ENCODE data around the gene SMIM43.
"Not testable (repeated sequence)": the region's sequence is repeated elsewhere in the genome, so short reads cannot be mapped to it uniquely, and the experiment has no call there.

GRCh38 chr4:121729753-121730152, 35.2 kb downstream of the SMIM43 start:
- TF ChIP-seq, protein P1, sequence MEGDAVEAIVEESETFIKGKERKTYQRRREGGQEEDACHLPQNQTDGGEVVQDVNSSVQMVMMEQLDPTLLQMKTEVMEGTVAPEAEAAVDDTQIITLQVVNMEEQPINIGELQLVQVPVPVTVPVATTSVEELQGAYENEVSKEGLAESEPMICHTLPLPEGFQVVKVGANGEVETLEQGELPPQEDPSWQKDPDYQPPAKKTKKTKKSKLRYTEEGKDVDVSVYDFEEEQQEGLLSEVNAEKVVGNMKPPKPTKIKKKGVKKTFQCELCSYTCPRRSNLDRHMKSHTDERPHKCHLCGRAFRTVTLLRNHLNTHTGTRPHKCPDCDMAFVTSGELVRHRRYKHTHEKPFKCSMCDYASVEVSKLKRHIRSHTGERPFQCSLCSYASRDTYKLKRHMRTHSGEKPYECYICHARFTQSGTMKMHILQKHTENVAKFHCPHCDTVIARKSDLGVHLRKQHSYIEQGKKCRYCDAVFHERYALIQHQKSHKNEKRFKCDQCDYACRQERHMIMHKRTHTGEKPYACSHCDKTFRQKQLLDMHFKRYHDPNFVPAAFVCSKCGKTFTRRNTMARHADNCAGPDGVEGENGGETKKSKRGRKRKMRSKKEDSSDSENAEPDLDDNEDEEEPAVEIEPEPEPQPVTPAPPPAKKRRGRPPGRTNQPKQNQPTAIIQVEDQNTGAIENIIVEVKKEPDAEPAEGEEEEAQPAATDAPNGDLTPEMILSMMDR (IDR thresholded peaks at IDR 0.05) = not testable (repeated sequence)
- TF ChIP-seq POLR2A (IDR thresholded peaks at IDR 0.05) = not testable (repeated sequence)

All from suprapubic skin (tissue), 3 donors.